Measurements from ENCODE around the gene SPSB1.

Gene SPSB1

GRCh38 chr1:9346566-9346965 lies 53.9 kb downstream of the SPSB1 start:
- no peak for FAIRE-seq

GRCh38 chr1:9347095-9347850 lies 54.6 kb downstream of the SPSB1 start:
- FAIRE-seq, result no peak

- no peak for FAIRE-seq
These were observed 56.7 kb downstream of the SPSB1 start for GRCh38 chr1:9349331-9349851.

- FAIRE-seq, result no peak
These were observed 57.6 kb downstream of the SPSB1 start for GRCh38 chr1:9350013-9350908.

- no peak for FAIRE-seq
These were observed 58.3 kb downstream of the SPSB1 start for GRCh38 chr1:9350960-9351359.

- no peak for FAIRE-seq
These were observed 59.1 kb downstream of the SPSB1 start for GRCh38 chr1:9351654-9352271.

- FAIRE-seq, result no peak
These were observed 59.9 kb downstream of the SPSB1 start for GRCh38 chr1:9352377-9353134.

- FAIRE-seq, result no peak
These were observed 62.8 kb downstream of the SPSB1 start for GRCh38 chr1:9355503-9355902.

- no peak for FAIRE-seq
These were observed 63.3 kb downstream of the SPSB1 start for GRCh38 chr1:9356021-9356420.

- FAIRE-seq, result no peak
These were observed 64.3 kb downstream of the SPSB1 start for GRCh38 chr1:9356829-9357466.

- no peak for FAIRE-seq
These were observed 65.3 kb downstream of the SPSB1 start for GRCh38 chr1:9357958-9358357.

GRCh38 chr1:9360371-9361064 lies 67.8 kb downstream of the SPSB1 start:
- FAIRE-seq, result no peak

GRCh38 chr1:9361630-9362260 lies 69.1 kb downstream of the SPSB1 start:
- no peak for FAIRE-seq

- no peak for FAIRE-seq
These were observed 69.8 kb downstream of the SPSB1 start for GRCh38 chr1:9362488-9362887.

- no peak for FAIRE-seq
These were observed 70.4 kb downstream of the SPSB1 start for GRCh38 chr1:9363061-9363471.

- FAIRE-seq, result no peak
These were observed 73.6 kb downstream of the SPSB1 start for GRCh38 chr1:9366298-9366697.

- no peak for FAIRE-seq
These were observed 74.5 kb downstream of the SPSB1 start for GRCh38 chr1:9366943-9367780.

GRCh38 chr1:9367806-9368205 lies 75.1 kb downstream of the SPSB1 start:
- no peak for FAIRE-seq

- no peak for FAIRE-seq
These were observed 75.7 kb downstream of the SPSB1 start for GRCh38 chr1:9368356-9368755.

All from TTC549 (cell line).